Pancreas (tissue), 10 donors: ENCODE data around the gene KCNQ5. TPM values are rescaled to one million over a fixed set of nuclear protein-coding genes. Genes with fewer than 3 reads are reported as not detected.
A peak's percentile ranks its signal among the peaks of the same experiment; 100 is the strongest.

Source experiments
- ATAC-seq, 4 donors: fragments of 200-7000 bp; cut with Tn5 transposase; one replicate each; pipeline versions ENCODE4 v1.8.0 to v1.9.1; 2020; ENCODE audit warnings: mild to moderate bottlenecking in 4 of 4, moderate library complexity in 4 of 4
- DNase-seq, 6 donors: peaks; one replicate each; pipeline ENCODE4 v3.0.0-alpha.2; 2020
- FAIRE-seq: peaks from 2 replicates; lab custom pipeline; 2012; peaks lifted over from hg19 to GRCh38; lab: Jason Lieb, UNC
- H3K27ac ChIP-seq, 4 donors: fragments of 200-600 bp; sonication (generic); 1 replicate in 3 of 4; 2 replicates in 1 of 4; pipeline versions ENCODE4 v1.5.0 to v1.8.0; 2020
- H3K27me3 ChIP-seq, 4 donors: fragments of 200-600 bp; one replicate each; pipeline ENCODE4 v1.8.0; 2021
- H3K36me3 ChIP-seq, 3 donors: fragments of 200-600 bp; sonication (generic) in 1 of 3; one replicate each; pipeline versions ENCODE4 v1.5.0 to v1.8.0; 2020 to 2021
- H3K4me1 ChIP-seq, 3 donors: fragments of 200-600 bp; one replicate each; pipeline ENCODE4 v1.8.0; 2021
- H3K4me3 ChIP-seq, 4 donors: fragments of 200-600 bp; sonication (generic) in 2 of 4; one replicate each; pipeline versions ENCODE4 v1.5.0 to v1.8.0; 2020 to 2021
- H3K9me3 ChIP-seq, 4 donors: fragments of 200-600 bp; one replicate each; pipeline ENCODE4 v1.8.0; 2021
- WGBS, 2 donors: extraction: QIAGEN DNeasy Blood & Tissue Kit; methylation state at CpG; one replicate each; pipeline ENCODE4 v1.1.7; 2013; 5-methylcytosine and 5-hydroxymethylcytosine counted together
- intact Hi-C, 3 donors: fragments of 100-400 bp; cut with DNase I; formaldehyde crosslinking; loops; one replicate each; pipeline versions ENCODE4 v1.11.1 to v1.14.2; 2022
- polyA plus RNA-seq, 2 donors: library from polyadenylated mRNA; stranded (reverse); fragments of 200-250 nt; gene quantifications; one replicate each; pipeline ENCODE4 v1.2.3, GENCODE V29; 2013
- total RNA-seq, 6 donors: library from RNA; stranded (reverse); fragmentation: NEBNext Ultra II Directional in 4 of 6; extraction: Animal tissue kit (Norgen Biotek cat#: 25700) in 4 of 6; gene quantifications; one replicate each; pipeline versions ENCODE4 v1.2.1 to v1.2.4, GENCODE V29; 2021 to 2023
- TF ChIP-seq, protein P1 (sequence below), 4 donors: fragments of 200-600 bp; sonication (generic) in 3 of 4; IDR thresholded peaks; one replicate each; pipeline versions ENCODE4 v1.5.0 to v1.8.0; 2021; ENCODE audit warnings: antibody characterized with exemption in 4 of 4
- donor health status: healthy with polysubstance abuse.
- donor health status: DM: no; HTN: no; CAD: no; lungs with moderate emphysema.
- donor health status: DM: no; HTN: no; CAD: no.
- donor health status: control.
- donor health status: control.
- donor health status: Bipolar disorder and iron deficiency.
- donor health status: DM: yes; HTN: yes; CAD: no.
- donor health status: DM: no; HTN: no; CAD: no.
- donor health status: DM: no; HTN: no; CAD: no.
- donor health status: DM: yes; HTN: yes; CAD: no.

The KCNQ5 gene
- total and polyA plus RNA-seq, 8 donors: 0.03 to 1.1 (median 0.13) TPM

- Histone ChIP-seq H3K9me3 (no peaks in the 10 kb centered on the region), H3K4me3 (no peak overlapping the region), H3K4me1 (no peaks in the 10 kb centered on the region), H3K27me3 (no peaks in the 10 kb centered on the region), H3K27ac (no peak overlapping the region), H3K36me3 (no peaks in the 10 kb centered on the region)
- no peak for FAIRE-seq
- ATAC-seq: no peak
- TF ChIP-seq, protein P1, sequence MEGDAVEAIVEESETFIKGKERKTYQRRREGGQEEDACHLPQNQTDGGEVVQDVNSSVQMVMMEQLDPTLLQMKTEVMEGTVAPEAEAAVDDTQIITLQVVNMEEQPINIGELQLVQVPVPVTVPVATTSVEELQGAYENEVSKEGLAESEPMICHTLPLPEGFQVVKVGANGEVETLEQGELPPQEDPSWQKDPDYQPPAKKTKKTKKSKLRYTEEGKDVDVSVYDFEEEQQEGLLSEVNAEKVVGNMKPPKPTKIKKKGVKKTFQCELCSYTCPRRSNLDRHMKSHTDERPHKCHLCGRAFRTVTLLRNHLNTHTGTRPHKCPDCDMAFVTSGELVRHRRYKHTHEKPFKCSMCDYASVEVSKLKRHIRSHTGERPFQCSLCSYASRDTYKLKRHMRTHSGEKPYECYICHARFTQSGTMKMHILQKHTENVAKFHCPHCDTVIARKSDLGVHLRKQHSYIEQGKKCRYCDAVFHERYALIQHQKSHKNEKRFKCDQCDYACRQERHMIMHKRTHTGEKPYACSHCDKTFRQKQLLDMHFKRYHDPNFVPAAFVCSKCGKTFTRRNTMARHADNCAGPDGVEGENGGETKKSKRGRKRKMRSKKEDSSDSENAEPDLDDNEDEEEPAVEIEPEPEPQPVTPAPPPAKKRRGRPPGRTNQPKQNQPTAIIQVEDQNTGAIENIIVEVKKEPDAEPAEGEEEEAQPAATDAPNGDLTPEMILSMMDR (IDR thresholded peaks at IDR 0.05): no peak
- WGBS, 2 donors: 79 to 88% methylated on average over 2 of the region's 2 CpGs
- no peak for DNase-seq
- intact Hi-C loops: no loop called here
Observed at GRCh38 chr6:72955666-72956065, 333.8 kb downstream of the KCNQ5 start.

DNA sequence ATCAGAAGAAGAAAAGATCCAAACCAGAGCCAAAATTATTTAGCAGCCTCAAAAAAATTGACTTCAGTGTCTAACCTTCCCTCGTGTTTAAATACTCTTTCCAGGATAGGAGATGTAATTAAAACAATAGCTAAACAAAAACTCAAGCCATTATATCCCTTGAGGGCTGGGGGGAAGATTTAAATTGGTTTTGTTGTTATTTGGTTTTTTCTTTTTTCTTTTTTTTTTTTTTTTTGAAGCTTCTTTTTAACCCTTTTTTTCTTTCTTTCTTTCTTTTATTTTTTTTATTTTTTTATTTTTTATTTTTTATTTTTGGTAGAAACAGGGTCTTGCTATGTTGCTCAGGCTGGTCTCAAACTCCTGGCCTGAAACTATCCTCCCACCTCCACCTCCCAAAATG, 334.4 kb downstream of the KCNQ5 start:
- intact Hi-C loops: no loop called here

GRCh38 chr6:72959821-72960220, 338.0 kb downstream of the KCNQ5 start:
- Histone ChIP-seq H3K27ac (no peak overlapping the region), H3K9me3 (no peaks in the 10 kb centered on the region), H3K4me1 (no peaks in the 10 kb centered on the region), H3K4me3 (no peak overlapping the region), H3K36me3 (no peaks in the 10 kb centered on the region), H3K27me3 (no peaks in the 10 kb centered on the region)
- FAIRE-seq (no peak), DNase-seq (no peak), ATAC-seq (no peak)
- intact Hi-C loops: no loop called here
- 55 to 62% methylated on average over 2 of the region's 2 CpGs for WGBS, 2 donors
- TF ChIP-seq, protein P1 (IDR thresholded peaks at IDR 0.05): no peak

More for the DNA sequence above, 334.4 kb downstream of the KCNQ5 start:
- WGBS, 2 donors: 63 to 68% methylated on average over 1 of the region's 1 CpG
- no peaks in the 10 kb centered on the region for H3K36me3 ChIP-seq
- ATAC-seq (no peak), FAIRE-seq (peak; percentile 20), DNase-seq (no peak)
- no peak overlapping the region for H3K4me3 ChIP-seq
- no peaks in the 10 kb centered on the region for H3K27me3 ChIP-seq
- H3K9me3 ChIP-seq: no peaks in the 10 kb centered on the region
- TF ChIP-seq, protein P1 (IDR thresholded peaks at IDR 0.05): no peak
- no peak overlapping the region for H3K27ac ChIP-seq
- H3K4me1 ChIP-seq: no peaks in the 10 kb centered on the region

DNA sequence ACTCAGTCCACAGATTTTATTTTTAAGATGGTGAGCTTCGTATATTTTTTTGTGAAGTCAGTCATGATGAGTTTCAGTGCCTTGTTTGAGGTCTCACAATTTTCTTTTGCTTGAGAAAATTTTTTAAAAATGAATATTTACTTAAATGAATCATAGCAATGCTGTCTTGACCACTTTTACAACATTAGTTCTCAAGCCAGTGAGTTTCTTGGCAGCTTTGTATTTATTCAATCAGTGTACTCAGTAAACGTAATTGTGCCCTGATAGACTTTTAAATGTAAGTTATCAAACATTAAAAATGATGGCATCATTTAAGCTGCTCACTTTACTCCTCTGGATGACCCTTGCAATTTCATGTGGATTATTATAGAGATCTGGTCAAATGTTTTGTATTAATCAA, 342.1 kb downstream of the KCNQ5 start:
- WGBS, 2 donors: 59 to 60% methylated on average over 2 of the region's 2 CpGs
- H3K27ac ChIP-seq: no peak overlapping the region
- no peaks in the 10 kb centered on the region for H3K4me1 ChIP-seq
- no peaks in the 10 kb centered on the region for H3K36me3 ChIP-seq
- no peaks in the 10 kb centered on the region for H3K9me3 ChIP-seq
- ATAC-seq: no peak
- intact Hi-C loops: no loop called here
- TF ChIP-seq, protein P1 (IDR thresholded peaks at IDR 0.05): no peak
- no peak for FAIRE-seq
- no peak for DNase-seq
- H3K27me3 ChIP-seq: no peaks in the 10 kb centered on the region
- H3K4me3 ChIP-seq: no peak overlapping the region

GRCh38 chr6:72966628-72967280, 344.9 kb downstream of the KCNQ5 start:
- Histone ChIP-seq H3K4me1 (no peaks in the 10 kb centered on the region), H3K27ac (no peak overlapping the region), H3K4me3 (no peak overlapping the region), H3K9me3 (no peaks in the 10 kb centered on the region), H3K36me3 (no peaks in the 10 kb centered on the region), H3K27me3 (no peaks in the 10 kb centered on the region)
- FAIRE-seq (no peak), DNase-seq (no peak), ATAC-seq (no peak)
- intact Hi-C loops: no loop called here
- TF ChIP-seq, protein P1 (IDR thresholded peaks at IDR 0.05): no peak
- WGBS, 2 donors: 49 to 54% methylated on average over 1 of the region's 1 CpG
